HG02798 (cell line): ENCODE data around the gene MPP3.

Experiments used
- ATAC-seq: cut with Tn5 transposase; IDR thresholded peaks from one replicate; pipeline ENCODE4 v1.9.1; 2021; ENCODE audit warnings: mild to moderate bottlenecking; ENCODE audit not compliant: unreplicated experiment, poor library complexity

Gene MPP3

DNA sequence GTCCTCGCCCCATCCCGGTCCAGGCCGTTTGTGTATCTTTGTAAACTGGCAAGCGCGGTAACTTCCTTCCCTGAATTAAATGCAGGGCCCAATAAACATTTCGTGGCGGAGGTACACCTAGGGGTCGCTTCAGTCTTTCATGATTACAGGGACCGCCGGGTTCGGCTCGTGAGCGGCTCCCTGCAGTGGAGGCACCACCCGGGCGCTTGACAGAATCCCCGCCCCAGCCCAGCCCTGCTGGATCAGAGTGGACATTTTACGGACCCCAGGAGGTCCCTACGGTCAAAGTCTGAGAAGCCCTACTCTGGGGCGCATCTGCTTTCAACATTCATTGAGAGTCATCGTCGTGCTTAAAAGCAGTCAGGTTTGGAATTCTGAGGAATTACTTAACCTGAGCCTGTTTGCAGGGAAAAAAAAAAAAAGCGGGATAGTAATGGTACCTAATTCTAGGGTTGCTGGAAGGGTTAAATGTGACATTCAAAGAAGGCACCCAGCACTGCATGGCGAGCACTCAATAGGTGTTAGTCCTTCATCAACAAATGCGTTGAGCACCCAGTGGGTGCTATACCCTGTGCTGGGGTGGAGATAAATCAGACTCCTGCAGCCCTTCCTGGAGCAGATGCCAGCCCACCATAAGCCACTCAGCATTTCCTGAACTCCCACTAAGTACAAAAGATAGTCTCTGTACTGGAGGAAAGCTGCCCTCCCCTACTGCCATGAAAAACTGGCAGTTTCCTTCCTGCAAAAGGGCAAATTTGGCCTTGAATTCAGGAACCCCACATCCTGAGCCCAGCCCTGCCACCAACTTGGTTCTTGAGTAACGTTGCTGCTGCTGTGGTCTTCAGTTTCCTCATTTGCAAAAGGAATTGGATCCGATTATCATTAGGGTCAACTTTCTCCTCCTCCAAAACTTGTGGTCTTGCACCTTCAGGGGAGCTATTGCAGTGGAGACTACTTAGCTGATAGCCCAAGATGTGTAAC, 53.5 kb downstream of the MPP3 start:
- ATAC-seq = no peak

DNA sequence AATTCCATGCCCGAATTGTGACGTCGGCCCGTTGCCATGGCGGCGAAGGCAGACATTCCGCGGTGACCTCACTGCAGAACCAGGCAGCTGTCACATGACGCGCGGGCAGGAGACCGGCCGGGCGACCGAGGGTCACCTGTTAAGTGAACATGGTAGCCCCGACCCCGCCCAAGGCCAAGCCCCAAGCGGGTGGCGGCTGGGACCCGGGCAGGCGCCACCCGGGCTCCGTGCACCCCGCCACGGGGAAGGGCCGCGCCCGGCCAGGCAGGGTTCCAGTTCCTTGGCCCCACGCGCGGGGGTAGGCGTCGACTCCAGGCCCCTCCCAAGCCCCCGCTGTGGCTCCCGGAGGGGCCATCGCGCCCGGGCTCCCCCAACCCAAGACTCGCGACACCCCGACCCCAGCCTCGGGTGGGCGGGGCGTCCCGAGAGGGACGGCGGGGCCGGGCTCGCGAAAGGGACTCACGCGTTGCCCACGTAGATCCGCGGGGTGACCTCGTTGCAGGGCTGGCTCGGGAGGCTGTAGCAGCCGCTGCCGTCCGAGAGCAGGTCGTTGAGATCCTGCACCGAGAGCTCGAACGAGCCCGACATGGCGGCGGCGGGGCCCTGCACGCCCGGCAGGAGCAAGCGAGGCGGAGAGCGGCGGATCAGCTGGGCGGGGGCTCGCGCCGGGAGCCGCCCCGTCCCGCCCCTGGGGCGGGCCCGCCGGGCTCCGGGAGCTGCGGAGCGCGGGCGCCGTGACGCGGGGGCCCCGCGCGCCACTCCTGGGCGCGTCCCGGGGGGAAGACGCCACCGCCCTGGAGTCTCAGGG, 54.4 kb downstream of the MPP3 start, which contains the start of gene DUSP3:
Gene DUSP3, minus strand, starts transcription at position 641 of the 808 bp plus-strand sequence. Its CDS starts 53 bp downstream, at position 588.
- ATAC-seq = peak; percentile 84

DNA sequence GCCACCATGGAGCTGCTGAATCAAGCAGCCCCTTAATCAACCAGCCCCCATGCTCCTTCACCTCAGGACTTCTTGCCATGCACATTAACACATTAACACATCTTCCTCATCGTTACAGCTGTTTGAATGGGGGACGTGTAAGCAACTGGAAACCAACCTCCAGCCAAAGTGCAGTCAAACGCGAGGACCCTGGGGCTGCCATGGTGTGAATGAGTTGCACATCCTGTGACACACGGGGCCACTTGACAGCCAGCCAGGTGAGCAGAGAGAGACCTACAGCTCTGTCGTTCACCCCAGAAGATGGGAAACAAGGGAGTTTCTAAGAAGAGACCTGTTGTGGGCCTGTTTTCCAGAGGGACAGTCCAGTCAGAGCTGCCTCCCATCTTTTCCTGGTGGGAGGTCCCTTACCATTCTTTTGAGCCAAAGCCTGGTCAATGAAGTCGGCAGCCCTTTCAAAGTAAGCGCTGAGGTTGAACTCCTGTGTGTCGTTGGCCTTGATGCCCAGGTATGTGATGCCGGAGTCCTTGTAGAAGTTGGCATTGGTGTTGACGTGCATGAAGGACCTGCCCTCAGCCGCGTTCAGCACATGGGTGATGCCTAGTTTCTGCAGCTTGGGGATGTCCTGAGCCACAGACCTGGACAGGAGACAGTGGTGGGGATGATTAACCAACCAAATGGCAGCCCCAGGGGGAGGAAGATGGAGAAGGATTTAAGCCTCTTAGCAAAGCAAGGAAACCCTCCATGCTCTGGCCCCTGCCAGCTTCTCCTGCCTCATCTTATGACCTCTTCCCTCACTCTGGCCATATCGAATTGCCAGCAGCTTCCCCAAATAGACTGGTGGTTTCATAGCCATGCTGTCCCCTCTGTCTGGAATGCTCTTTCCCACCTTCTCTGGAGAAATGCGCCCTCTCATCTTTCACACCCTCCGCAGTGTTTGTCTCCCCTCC, 58.4 kb downstream of the MPP3 start:
- ATAC-seq = no peak

DNA sequence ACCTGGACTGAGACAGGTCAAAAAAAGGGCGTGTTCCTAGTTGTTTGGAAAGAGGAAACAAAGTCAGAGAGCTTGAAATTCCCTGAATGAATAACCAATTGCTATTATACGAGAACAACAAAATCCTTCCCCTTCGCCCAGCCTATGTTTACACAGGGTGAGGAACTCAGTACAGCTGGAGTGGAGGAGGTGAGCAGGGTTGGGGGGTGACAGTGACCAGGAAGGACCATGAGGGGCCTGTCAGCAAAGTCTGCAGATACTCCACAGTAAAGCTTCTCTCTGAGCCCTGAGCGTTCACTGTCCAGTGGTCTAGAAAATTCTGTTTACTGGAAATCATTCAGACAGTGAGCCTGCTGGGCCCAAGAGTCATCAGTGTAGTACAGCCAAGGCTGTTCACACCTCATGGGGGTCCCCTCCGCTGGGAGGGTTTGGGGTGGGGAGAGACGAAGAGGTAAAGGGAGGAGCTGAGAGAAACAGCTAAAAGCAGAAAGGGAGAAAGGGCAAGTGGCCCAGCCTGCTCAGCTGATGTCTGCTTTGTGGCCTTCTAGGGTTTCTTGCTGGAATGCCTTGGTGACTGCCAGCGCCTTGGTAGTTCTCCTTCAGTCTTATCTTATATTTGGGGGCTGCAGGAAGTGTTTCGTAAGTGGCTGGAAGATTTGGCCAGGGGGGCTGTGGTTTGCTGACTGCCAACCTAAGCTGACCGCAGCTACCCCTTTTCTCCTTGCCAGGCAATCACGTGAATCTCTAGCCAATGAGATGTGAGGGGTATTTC, 59.9 kb downstream of the MPP3 start:
- ATAC-seq = no peak

DNA sequence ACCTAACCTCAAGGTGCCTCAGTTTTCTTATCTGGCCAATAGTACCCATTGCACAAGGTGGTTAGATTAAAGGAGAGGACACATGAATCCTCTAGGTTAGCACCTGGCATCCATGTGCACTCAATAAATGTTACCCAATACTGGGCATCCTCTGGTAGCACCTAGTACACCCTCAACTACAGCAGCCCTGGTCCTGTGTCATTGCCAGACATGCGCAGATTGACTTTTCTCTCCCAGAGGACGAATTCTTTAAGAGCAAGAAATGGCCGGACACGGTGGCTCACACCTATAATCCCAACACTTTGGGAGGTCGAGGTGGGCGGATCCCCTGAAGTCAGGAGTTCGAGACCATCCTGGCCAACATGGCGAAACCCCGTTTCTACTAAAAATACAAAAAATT, 61.5 kb downstream of the MPP3 start:
- ATAC-seq = no peak

DNA sequence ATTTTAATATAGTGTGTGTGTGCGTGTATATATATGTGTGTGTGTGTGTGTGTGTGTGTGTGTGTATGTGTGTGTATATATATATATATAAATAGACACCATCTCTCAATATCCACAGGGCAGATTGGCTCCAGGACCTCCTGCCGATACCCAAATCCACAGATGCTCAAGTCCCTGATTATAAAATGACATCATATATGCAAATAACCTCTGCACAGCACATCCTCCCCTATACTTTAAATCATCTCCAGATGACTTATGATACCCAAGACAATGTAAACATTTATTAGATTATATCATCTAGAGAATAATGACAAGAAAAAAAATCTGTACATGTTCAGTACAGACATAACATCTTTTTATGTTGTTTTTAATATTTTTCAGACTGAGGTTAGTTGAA, 62.0 kb downstream of the MPP3 start:
- no peak for ATAC-seq

DNA sequence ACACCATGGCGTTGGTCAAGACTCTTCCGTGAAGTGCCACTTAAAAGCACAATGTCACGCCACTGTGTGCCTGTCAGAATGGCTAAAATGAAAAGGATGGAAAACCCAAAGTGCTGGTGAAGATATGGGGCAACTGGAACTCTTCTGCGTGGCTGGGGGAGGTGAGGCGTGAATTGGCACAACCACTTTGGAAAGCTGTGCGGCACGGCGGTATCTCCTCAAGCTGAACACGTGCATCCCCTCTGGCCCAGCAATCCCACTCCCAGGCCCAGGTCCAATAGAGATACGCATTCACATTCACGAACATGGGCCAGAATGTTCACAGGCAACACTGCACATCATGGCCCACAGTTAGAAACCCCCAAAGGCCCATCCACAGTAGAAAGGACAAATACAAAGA, 63.1 kb downstream of the MPP3 start:
- ATAC-seq = no peak

DNA sequence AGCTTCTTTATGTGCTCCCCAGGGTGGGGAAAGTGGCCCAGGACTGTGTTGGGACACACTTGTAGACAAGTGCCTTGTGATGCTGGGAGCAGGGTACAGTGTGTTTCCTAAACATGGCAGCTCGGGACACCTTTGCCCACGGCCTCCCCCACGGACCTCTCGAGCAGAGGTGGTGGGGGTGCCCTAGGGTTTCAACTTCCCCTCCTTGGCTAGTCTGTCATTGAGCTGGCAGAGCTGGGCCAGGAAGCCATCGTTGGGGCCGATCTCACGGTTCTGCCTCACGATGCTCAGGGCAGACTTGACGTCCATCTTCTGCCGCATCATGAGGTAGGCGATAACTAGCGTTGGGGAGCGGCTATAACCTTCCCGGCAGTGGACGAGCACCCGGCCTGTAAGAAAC, 63.5 kb downstream of the MPP3 start:
- ATAC-seq = no peak

DNA sequence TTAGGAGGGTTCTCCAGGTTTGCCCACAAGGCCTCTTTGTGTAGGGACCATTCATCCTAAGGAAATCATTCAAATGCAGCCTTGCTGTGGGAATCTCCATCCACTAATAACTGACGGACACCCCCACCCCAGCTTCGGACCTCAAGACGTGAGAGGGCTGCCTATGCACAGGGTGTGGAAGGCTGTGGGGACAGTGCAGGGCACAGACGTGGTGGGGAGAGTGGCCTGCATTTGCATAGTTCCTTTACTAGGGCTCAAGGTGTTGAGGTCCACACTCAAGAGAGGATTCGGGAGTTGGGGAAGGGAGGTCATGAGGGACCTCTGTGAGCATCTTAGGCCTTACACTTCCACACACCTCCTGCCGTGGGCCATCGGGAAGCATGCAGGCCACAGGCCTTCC, 64.0 kb downstream of the MPP3 start:
- no peak for ATAC-seq

DNA sequence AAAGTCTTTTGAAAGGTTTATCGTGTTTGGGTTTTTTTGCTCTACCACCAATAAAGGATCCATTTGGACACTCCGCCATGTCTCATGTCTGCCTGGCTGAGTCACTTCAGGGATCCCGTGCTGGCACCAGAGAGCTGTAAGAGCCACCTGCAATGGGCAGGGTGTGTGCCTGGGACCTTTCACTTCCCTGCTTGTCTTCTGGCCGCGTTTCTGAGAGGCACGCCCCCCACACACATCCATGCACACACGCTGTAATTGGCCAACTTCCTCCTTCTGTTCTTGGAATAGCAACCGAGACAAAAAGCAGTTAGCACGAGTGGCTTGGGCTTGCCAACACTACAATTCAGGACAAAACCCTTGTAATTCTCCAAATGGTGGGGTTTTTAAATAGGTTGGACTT, 64.6 kb downstream of the MPP3 start:
- no peak for ATAC-seq

DNA sequence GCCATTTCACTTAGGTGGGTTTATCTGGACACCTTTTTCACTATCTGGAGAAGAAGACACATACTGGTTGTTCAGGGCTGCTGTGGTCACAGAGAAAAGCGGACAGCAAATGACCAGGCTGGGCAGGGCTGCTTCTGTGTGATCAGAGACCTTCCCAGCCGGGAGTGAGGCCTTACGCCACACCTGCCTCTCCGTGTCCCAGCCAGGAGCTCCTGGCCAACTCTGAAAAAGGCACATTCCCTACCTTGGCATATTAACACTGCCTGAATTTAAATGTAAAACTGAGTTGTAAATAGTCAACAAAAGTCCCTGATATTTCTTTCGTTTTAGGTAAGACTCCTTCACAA, 65.3 kb downstream of the MPP3 start:
- no peak for ATAC-seq

DNA sequence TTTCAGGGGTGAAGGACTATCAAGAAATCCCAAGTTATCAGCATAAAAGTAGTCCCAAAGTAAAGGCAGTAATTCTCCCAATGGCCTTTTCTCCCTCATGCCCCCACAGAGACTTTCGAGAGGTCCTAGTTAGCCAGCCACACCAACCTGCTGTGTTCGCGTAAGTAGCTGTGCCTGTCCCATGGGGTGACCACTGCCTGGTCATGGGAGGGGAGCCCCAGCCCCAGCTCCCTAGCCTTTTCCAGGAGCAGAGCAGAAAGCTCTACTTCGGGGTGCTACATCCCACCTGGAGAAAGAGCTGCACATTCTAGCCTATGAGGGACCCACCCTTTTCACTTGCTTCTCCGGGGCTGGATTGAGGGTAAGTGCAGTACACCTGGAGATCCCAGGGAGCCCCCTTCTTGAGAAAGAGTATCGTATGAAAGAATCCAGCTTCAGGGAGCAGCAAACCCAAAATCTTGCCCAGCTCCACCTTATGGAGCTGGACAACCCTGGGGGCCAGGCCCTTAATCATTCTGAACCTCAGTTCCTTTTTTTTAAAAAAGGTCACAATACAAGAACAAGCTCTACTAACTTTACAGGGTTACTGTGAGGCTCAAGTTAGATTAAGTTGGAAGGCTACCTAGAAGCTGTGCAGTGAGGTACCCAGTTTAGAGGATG, 65.8 kb downstream of the MPP3 start:
- no peak for ATAC-seq

DNA sequence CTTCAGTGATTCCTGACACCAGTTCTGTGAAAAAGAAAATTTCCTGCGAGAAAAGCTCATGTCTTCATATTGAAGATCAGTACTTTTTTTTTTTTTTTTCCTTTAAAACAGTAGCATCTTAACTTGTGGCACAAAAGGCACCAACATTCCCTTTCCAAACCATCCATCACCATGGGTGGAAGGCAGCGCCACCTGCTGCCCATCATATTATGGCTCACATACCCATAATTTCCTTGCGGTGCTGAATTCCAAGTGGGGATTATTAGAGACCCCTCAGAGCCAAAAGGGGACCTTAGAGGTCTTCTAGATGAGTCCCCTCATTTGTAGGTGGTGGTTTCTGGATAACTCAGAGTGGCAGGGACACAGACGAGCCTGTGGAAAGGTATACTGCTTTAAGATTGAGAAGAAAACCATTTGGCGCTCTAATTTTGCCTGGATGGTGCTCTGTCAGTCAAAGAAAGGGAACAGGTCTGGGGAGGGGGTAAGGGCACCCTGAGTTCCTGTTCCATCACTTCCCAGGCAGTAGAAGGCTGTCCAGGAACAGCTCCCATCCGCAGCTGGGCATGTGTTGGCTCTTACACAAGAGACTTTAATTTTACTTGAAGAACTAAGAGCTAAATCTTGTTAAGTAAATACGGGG, 66.4 kb downstream of the MPP3 start:
- ATAC-seq = no peak

DNA sequence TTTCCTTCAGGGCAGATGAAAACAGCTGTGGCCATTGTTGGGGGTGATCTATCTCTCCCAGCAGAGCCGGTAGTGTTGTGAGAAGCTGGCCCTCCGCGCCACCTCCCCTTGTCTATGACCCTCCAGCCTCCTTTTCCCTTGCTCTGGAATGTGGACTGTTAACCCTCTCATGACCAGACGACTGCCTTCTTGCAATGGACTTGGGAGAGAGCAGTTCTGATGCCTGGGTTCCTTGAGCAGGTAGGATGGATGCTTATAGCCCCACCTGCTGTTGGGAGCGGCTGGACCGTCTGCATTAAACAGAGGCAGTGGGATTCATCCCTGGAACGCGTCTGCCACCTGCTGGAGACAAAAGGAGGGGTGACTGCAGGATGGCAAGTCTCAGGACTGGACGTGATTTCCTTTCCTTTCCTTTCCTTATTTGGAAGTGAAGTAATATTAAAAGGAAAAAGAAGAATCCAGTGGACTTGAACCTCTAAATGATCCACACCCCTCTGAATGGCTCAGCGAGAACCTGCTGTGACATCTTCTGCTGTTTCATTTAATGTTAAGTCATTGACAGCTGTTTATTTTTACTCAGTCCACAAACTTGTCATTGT, 72.6 kb downstream of the MPP3 start:
- peak; percentile 66 for ATAC-seq

DNA sequence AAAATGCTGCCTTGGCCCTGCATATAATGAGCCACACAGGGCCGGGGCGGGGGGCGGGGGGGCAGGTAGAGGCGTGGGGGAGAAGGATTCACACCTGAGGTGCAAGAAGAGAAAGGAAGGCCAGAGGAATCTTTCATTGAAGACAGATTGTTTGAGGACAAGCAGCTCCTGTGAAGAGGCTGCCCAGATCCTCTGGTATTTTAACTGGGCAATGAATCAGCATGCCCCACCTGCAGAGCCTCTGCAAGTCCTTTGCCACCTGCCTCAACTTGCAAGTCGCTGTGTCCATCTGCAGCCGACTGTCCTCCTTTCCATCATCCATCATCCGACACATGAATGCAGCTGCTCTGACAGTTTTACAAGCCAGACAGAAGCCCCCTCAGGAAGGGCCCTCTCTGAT, 73.1 kb downstream of the MPP3 start:
- ATAC-seq = no peak

DNA sequence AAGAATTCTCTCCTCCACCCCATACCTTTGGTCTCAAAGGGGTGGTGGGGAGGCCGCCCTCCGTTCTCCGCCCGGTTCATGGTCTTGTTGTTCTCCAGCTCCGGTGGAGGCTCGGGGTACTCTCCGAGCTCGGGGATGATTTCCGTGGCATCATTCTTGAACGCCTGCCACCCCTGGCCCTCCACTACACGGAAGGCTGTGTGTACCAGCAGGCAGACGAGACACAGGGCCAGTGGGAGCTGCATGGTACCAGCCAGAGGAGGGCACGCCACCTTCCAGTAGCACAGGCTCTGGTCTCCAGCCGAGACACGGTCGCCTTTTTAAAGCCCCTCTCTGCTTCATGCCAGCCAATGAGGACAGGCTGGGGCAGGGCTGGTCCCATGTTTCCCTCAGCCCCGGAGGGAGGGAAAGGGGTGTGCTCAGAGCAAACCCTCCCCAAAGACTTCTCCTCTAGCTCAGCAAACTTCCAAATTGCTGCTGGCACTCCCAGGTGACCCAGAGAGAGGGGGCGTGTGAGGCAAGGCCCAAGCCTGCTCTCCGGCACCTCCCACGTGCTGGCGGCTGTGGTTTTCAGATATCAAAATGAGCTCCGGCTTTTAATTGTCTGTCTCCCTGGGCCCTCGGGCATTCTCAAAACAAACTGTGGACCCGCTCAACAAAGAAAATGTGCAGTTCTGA, 74.3 kb downstream of the MPP3 start, which contains the start of gene SOST:
Gene SOST, minus strand, starts transcription at position 295 of the 678 bp plus-strand sequence. Its CDS starts 50 bp downstream, at position 245.
- no peak for ATAC-seq

DNA sequence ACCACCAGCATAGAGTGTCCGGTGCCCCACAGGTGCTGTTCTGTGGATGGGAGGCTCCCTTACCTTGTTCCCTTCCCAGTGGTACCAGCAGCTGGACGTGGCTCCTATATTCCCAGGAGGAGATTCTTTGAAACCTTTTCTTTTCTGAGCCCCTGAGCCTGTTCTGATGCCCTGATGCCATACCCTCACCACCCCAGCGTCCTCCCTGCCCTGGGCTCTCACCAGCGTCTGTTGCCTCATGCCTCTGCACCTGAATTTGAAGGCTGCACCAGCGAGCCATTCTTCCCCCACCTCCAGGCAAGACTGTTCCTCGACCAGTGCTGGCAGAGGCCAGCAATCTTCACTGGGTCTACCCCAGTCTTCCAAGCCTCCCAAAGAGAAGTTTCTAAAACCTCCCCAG, 74.9 kb downstream of the MPP3 start:
- no peak for ATAC-seq
